PFSK-1 (cell line): ENCODE measurements around the gene INPP5A.

Experiments used
- FOXP2 ChIP-seq: optimal IDR thresholded peaks from 2 replicates; pipeline ENCODE3; 2011; ENCODE audit warnings: borderline replicate concordance, control low read depth, inconsistent platforms; ENCODE audit not compliant: insufficient read depth; ENCODE audit errors: extremely low read length, extremely low read depth
- POLR2AphosphoS5 ChIP-seq: IDR thresholded peaks from 2 replicates; pipeline ENCODE4 v1.6.1; 2012; ENCODE audit warnings: low read depth, mild to moderate bottlenecking, control low read depth, low read length, moderate library complexity
- SIN3A ChIP-seq: IDR thresholded peaks from 2 replicates; pipeline ENCODE4 v1.6.1; 2012; ENCODE audit warnings: mild to moderate bottlenecking, low read length, moderate library complexity, borderline replicate concordance; ENCODE audit not compliant: insufficient read depth
- TAF1 ChIP-seq: IDR thresholded peaks from 2 replicates; pipeline ENCODE4 v1.6.1; 2012; ENCODE audit warnings: low read length, control low read depth, borderline replicate concordance; ENCODE audit not compliant: insufficient read depth
- TF ChIP-seq, protein P1 (sequence below), 2 experiments: IDR thresholded peaks; 2 replicates each; pipeline versions ENCODE4 v1.6.1 to v1.8.0; 2011 to 2012; ENCODE audit warnings: low read depth in 2 of 2, low read length in 2 of 2, control low read depth in 1 of 2, inconsistent platforms in 1 of 2, mild to moderate bottlenecking in 1 of 2, moderate library complexity in 1 of 2; ENCODE audit not compliant: insufficient read depth in 1 of 2

INPP5A gene

DNA sequence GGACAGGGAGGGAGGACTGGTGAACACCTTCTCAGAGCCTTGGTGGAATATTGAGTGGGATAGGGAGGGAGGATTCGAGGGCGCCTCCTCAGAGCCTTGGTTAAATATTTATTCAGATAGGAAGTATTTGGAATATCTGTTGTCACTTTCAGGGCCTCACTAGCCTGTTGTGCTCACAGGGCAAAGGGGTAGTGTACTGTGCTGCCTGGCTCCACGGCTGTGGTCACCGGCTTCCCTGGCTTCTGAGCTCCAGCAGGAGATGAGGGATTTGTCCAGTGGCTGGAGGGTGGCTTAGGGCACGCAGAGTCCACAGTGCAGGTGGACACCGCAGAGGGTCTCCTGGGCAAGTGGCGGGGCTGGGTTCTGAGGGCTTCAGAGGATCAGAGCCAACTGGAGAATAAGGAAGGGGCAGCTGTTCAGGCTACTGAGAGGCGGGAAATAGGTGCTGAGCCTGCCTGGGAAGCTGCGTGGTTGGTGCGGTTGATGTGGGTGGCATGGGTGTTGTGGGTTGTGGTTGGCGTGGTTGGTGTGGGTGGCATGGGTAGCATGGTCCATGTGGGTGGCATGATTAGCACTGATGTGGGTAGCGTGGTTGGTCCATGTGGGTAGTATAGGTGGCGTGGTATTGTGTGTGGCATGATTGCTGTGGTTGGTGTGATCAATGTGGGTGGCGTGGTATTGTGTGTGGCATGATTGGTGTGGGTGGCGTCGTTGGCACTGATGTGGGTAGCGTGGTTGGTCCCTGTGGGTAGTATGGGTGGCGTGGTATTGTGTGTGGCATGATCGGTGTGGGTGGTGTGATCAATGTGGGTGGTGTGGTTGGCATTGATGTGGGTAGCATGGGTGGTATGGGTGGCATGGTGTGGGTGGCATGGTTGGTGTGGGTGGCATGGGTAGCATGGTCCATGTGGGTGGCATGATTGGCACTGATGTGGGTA lies 16.7 kb downstream of the INPP5A start:
- TF ChIP-seq FOXP2 = no peak
- TF ChIP-seq POLR2AphosphoS5 = no peak
- no peak for TF ChIP-seq SIN3A
- TF ChIP-seq, protein P1, sequence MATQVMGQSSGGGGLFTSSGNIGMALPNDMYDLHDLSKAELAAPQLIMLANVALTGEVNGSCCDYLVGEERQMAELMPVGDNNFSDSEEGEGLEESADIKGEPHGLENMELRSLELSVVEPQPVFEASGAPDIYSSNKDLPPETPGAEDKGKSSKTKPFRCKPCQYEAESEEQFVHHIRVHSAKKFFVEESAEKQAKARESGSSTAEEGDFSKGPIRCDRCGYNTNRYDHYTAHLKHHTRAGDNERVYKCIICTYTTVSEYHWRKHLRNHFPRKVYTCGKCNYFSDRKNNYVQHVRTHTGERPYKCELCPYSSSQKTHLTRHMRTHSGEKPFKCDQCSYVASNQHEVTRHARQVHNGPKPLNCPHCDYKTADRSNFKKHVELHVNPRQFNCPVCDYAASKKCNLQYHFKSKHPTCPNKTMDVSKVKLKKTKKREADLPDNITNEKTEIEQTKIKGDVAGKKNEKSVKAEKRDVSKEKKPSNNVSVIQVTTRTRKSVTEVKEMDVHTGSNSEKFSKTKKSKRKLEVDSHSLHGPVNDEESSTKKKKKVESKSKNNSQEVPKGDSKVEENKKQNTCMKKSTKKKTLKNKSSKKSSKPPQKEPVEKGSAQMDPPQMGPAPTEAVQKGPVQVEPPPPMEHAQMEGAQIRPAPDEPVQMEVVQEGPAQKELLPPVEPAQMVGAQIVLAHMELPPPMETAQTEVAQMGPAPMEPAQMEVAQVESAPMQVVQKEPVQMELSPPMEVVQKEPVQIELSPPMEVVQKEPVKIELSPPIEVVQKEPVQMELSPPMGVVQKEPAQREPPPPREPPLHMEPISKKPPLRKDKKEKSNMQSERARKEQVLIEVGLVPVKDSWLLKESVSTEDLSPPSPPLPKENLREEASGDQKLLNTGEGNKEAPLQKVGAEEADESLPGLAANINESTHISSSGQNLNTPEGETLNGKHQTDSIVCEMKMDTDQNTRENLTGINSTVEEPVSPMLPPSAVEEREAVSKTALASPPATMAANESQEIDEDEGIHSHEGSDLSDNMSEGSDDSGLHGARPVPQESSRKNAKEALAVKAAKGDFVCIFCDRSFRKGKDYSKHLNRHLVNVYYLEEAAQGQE (IDR thresholded peaks at IDR 0.05; ENCODE audit: insufficient read depth in 1 of 2, low read depth in 2 of 2, low read length in 2 of 2) = no peak
- TF ChIP-seq TAF1 = no peak

DNA sequence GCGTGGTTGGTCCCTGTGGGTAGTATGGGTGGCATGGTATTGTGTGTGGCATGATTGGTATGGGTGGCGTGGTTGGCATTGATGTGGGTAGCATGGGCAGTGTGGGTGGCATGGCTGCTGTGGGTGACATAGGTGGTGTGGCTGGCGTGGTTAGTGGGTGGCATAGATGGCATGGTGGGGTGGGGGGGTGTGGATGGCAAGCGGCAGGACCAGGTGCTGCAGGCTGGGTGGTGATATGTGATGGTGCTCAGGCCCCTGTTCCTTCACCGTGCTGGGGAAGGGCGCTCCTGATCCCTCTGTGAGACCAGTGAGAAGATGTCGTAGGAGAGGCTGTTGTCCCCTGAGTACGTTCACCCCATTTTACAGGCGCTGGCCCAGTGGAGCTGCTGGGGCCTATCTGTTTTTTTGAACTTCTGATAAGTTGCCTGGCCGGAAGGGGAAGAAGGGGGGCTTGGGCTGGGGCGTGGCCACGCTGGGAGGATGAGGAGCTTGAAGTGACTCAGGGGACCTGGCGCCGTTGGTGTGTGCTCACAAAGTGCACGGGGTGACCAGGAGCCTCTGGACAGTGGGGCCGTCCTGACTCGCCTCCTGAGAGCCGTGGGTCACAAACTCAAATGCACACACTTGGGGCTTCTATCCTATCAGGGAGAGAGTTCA lies 17.5 kb downstream of the INPP5A start:
- TF ChIP-seq POLR2AphosphoS5 = no peak
- TF ChIP-seq SIN3A = no peak
- no peak for TF ChIP-seq FOXP2
- no peak for TF ChIP-seq TAF1
- TF ChIP-seq, protein P1 (IDR thresholded peaks at IDR 0.05; ENCODE audit: insufficient read depth in 1 of 2, low read depth in 2 of 2, low read length in 2 of 2) = no peak

DNA sequence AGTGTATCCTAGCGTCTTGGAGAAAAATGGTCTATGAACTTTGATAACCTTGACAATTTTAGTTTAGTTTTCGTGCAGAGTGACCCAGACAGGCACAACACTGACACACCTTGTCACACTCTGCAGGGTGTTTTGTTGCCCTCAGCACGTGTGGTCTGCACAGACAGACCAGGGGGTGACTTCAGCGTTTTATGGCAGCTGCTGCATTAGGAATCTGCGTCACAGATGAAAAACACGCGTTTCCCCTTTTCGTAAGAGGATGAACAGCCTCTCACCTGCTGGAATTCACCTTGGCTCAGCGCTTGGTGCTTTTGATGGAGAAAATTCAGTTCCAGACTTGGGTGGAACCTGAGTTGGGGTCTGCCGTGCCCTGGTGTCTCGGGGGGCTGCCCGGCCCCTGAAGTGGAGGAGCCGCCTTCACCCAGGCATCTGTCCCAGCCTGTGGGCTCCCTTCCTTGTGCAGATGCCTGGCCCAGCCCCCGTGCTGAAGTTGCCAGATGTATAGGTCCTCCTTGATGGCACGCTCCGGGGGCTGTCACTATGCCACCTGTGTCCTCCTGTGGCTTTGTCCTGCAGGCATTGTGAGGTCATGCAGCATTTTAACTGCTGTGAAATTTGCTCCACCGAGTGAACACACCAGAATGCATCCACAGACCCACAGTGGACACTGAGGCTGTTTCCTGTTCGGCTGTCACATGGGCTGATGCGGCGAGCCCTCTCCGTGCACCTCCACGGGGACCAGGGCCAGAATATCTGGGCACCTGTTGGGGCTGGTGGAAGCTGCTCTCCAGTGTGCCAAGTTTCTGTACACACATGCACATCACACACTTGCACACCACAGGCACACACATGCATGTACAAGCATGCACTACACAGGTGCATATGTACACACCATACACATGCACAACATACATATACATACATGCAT lies 18.3 kb downstream of the INPP5A start:
- TF ChIP-seq POLR2AphosphoS5 = no peak
- TF ChIP-seq, protein P1 (IDR thresholded peaks at IDR 0.05; ENCODE audit: insufficient read depth in 1 of 2, low read depth in 2 of 2, low read length in 2 of 2) = no peak
- TF ChIP-seq SIN3A = no peak
- no peak for TF ChIP-seq TAF1

DNA sequence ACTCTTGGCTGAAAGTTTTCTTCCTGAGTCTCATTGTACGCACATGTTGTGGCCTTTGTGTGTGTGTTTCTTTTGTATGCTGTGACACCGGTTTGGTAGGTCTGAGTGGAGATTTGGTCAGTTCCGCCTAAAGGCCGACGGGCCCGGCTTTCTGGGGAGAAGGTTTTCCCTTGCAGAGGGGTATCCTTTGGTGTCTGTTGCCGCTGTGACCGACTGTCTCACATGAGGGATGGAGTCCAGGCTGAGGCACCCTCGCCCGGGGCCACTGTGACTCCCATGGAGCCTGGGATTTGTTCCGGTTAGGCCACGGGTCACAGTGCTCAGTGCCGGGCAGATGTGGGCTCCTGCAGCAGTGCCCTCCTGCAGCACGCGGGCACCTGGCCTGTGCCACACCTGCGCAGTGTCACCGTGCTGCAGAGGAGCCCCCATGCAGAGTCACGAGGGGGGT lies 19.4 kb downstream of the INPP5A start:
- TF ChIP-seq TAF1 = no peak

DNA sequence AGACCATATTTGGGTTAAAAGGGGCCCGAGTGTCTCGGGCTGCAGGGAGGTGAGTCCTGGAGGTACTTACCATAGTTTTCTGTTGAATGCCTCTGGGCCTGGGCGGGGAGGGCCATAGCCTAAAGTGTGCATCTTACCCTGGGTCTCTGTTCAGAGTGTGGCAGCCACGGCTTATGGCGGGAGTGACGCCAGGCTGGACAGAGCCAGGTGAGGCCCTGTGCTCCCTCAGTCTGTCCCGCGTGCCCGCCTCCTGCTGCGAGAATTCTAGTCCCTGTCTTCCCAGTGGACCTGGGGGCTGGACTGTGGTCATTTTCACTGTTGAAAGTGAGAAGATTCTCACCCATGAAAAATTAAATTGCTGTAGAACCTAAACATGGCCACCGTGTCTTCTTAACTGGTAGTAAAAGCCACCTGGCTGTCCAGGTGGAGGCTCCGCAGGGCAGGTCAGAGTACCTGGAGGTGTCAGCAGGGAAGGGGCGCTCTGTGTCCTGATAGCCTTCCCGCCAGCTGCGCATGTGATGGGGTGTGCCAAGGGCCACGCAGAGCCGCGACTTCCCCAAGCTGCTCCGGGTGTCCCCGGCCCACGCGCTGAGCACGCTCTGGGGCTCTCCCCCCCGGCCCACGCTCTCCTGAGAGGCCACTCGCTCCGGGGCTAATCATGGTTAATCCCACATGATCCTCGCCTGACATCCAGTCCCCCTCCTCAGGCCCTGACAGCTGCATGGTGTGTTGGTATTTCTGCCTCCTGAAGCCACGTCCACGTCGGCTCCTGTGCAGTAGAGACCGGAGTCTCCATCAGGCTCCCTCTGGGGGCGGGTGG lies 20.3 kb downstream of the INPP5A start:
- TF ChIP-seq, protein P1 (IDR thresholded peaks at IDR 0.05; ENCODE audit: insufficient read depth in 1 of 2, low read depth in 2 of 2, low read length in 2 of 2) = no peak
- no peak for TF ChIP-seq TAF1
- TF ChIP-seq POLR2AphosphoS5 = no peak
- TF ChIP-seq SIN3A = no peak
- no peak for TF ChIP-seq FOXP2
